ENCODE data around the gene REV1. TPM values are rescaled to one million over a fixed set of nuclear protein-coding genes. Genes with fewer than 3 reads are reported as not detected.

The REV1 gene
- total and polyA plus RNA-seq, 2 of the 8 experiments (the other 6 are each of a cell fraction or from before 2014, with no cell fraction given): 16.6 to 34.3 TPM

DNA sequence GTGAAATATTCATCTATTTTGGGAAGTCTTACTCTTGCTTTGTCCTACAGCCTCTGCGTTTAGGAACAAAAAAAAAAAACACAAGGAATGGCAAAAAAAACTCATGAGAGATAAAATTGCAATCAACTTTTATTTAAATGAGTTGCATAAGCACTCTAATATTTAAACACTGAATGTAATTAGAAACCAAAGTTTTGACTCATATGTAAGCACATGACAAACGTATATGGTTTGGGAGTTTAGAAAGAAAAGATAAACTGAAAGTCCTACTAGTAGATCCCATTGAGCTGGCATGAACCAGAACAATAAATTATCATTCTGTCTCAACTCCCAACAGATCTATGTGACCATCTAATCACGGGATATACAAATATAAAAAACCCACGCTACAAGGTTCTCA, 44.8 kb downstream of the REV1 start (continued):
- TF ChIP-seq RBBP5 (IDR thresholded peaks at IDR 0.05; ENCODE audit: borderline replicate concordance, low read depth, low read length) (no peak), KDM1A (IDR thresholded peaks at IDR 0.05; ENCODE audit: borderline replicate concordance, low read length) (no peak), KDM5A (IDR thresholded peaks at IDR 0.05; ENCODE audit: low read length) (no peak), JUND (IDR thresholded peaks at IDR 0.05; ENCODE audit: low read length) (no peak), JUN (IDR thresholded peaks at IDR 0.05; ENCODE audit: low read depth, low read length) (no peak)

Data from H1 (cell line).